Activated effector memory CD4-positive, alpha-beta T cell treated with anti-CD3 and anti-CD28 coated beads, Interleukin-2, amount 50 U/mL, for 16 hours (primary cell): ENCODE measurements around the gene PRSS36.
"Not testable (repeated sequence)": the region's sequence is repeated elsewhere in the genome, so short reads cannot be mapped to it uniquely, and the experiment has no call there.

Experiments used
- DNase-seq: peaks from one replicate; pipeline ENCODE4 v3.0.0-alpha.2; 2020

The PRSS36 gene

DNA sequence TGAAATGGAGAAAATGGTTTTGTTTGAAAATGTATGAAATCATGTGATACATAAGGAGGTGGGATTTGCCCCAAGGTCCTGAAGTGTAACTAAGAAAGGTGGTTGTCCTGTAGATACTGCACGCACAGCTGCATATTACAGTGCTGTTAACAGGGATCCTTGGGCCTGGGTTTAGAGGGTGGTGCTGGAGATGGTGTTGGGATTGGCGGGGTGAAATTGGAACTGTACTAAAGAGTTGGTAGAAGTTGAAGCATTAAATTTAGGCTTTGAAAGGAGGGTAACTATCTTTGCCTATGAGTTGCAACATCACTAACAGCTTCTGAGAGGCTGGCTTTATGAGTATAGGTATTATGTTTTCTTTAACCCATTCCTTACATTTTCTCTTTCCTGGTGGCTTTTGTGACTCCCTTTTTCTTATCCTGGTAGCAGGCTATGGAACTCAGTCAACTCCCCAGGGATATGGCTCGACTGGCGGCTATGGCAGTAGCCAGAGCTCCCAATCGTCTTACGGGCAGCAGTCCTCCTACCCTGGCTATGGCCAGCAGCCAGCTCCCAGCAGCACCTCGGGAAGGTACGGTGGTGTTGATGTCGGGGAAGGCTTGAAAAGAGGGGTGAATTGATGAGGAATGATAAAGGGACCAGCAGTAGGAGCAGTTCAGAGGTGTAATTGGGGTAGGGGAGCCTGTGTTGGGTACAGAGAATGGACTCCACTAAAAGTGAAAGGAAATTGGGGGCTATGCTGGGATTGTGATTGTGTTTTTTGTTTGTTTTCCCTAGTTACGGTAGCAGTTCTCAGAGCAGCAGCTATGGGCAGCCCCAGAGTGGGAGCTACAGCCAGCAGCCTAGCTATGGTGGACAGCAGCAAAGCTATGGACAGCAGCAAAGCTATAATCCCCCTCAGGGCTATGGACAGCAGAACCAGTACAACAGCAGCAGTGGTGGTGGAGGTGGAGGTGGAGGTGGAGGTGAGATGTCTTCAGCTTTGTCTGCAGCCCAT lies 33.9 kb upstream of the PRSS36 start:
- no peak for DNase-seq

DNA sequence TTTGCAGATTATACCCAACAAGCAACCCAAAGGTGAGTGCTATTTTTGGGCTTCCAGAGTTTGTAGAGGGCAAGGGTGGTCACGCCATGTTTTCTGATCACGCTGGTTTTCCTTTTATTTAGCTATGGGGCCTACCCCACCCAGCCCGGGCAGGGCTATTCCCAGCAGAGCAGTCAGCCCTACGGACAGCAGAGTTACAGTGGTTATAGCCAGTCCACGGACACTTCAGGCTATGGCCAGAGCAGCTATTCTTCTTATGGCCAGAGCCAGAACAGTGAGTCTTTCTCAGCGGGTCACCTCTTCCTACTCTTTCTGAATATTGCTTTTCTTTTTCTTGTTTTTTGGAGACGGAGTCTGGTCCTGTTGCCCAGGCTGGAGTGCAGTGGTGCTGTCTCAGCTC lies 32.5 kb upstream of the PRSS36 start:
- DNase-seq = no peak

DNA sequence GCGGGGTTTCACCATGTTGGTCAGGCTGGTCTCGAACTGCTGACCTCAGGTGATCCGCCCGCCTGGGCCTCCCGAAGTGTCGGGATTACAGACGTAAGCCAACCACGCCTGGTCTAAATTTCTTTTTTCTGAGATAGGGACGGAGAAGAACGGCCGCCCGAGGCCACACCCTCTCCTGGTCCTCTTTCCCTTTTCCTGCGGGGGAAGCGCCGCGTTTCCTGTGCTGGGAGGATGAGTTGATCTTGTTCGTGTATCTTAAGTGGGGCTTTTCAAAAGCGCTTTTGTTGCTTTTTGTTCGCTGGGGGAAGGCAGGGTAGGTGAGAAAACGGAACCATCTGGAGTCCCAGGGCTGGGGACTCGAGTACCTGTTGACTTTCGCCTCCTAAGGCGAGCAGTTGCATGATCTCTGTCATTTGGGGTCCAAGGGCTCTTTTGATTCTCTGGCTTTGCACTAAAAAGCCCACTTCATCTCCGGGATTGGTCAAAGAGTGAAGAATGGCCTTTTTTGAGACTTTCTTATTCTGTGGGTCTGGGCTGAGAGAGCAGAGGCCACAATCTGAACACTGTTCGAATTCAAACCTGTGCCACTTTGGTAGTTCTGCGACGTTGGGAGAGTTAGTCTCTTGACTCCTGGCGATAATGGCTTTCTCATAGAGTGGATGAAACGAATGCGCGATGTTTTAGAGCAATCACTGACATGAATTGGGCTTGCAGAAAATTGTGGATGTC lies 31.4 kb upstream of the PRSS36 start:
- peak; percentile 77 for DNase-seq

DNA sequence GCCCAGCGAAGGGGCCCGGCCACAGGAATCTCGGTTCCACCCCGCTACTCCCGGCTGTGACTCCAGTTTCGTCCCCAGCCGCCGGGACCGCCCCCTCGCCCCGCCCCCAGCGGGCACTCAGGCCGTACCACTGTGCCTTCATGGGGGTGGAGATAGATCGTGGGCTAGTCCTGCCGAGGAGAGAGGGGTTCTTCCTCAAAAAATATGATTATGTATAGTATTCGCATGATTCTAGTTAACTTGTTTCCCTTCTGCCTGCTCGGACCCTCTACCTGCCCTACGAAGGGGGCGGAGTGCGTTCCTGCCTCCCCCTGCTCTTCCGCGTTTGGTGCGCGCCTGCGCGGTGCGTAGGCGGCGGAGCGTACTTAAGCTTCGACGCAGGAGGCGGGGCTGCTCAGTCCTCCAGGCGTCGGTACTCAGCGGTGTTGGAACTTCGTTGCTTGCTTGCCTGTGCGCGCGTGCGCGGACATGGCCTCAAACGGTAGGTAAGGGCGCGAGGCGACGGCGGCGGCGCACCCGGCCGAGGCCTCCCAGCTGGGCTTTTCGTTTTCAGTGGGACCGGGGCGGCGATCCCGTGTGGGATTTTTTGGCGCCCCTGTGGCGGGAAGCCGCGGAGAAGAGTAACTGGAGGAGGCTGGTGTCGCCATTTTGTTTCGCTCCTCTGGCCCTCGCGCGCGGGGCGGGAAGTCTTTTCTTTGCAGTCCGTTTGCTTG lies 30.0 kb upstream of the PRSS36 start, which contains the start of gene FUS:
FUS (plus strand) TSS at position 393 of the 713 bp plus-strand sequence; CDS start at position 469, 76 bp downstream.
- peak; percentile 96 for DNase-seq

DNA sequence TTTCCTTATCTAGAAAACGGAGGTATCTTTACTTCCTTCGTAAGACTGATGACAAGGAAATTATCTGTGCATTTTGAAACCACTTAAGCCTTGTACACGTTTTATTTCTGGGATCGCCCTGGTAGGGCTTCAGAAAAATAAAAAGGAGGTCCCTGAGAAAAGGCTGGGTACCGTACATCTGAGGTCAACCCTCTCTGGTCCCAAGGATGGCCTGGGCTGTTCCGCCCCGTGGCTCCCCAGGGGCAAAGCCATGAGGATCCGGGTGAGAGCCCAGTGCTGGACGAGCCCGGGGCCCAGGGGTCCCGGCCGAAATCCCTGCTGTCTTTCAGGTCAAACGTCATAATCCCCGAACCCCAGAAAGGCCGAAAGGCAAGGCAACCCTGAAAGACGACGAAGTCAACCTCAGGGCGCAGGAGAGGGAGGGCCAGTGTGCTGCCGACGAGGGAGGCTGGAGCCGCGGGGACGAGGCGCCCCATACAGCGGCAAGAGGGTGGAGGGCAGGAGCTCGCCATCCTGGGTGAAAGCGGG lies 29.4 kb upstream of the PRSS36 start:
- DNase-seq = no peak

DNA sequence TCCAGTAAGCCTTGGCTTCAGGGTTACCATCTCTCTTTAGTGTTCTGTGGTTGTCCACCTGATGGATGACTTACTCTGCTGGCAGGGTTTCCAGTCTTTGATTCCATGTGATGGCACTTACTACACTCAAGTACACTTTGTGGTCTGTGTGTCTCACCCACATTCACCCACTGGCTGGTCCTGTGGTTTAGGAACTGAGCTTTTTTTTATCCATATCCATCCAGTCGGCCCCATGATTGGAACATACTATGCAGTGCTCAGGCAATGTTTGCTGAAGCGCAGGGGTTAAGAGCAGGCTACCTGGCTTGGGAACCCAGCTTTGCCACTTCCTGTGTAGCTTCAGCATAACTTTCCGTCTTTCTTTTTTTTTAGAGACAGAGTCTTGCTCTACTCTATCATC lies 27.3 kb upstream of the PRSS36 start:
- peak; percentile 77 for DNase-seq

DNA sequence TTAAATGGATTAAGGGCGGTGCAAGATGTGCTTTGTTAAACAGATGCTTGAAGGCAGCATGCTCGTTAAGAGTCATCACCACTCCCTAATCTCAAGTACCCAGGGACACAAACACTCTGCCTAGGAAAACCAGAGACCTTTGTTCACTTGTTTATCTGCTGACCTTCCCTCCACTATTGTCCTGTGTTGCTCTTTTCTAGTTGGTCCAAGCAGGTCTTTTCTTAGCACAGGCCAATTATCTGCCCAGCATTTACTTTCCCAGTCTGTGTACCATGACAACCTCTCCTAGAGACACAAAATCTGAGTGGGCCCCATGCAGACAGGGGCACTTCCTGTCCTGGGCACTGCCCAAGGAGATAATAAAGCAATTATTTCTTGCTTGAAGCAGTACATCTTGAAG lies 20.2 kb upstream of the PRSS36 start:
- not testable (repeated sequence) for DNase-seq

DNA sequence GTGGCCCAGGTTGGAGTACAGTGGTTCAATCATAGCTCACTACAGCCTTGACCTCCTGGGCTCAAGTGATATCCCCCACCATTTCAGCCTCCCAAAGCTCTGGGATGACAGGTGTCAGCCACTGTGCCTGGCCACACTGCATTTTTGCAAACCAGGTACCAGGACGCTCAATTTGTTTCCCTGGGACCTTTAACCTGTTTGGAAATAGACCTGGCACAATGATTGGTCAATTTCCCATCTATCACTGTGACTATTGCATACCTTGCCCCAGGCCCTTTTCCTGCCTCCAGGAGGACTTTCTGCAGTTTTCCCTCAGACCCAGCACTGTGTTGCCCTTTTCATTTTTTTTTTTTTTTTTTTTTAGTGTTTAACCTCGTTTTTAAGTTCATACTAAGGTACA lies 19.0 kb upstream of the PRSS36 start:
- no peak for DNase-seq

DNA sequence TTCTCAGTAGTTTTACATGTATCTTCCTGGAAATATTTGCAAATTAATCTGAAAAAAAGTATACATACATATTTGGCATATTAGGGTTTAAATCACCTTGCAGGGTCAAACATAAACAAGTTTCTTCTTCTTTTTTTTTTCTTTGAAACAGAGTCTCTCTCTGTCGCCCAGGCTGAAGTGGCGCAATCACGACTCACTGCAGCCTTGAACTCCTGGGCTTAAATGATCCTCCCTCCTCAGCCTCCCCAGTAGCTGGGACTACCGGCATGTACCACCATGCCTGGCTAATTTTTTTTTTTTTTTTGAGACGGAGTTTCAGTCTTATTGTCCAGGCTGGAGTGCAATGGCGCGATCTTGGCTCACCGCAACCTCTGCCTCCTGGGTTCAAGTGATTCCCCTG lies 17.4 kb upstream of the PRSS36 start:
- no peak for DNase-seq

DNA sequence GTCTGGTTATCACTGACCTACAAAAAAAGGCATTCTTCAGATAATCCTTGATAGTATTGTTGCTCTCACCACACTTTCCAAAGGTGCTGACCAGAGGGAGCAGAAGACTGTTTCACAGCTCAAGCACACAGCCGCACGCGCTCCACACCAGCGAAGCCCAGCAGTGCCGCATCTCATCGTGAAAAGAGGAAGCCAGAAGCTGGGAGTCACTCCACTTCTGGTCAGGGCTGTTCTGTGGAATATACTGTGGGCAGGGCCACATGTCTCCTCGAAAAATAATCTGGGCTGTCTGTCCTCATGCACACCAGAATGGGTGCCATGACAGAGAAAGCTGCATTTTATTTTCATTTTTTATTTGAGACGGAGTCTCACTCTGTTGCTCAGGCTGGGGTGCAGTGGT lies 7.3 kb upstream of the PRSS36 start:
- no peak for DNase-seq

DNA sequence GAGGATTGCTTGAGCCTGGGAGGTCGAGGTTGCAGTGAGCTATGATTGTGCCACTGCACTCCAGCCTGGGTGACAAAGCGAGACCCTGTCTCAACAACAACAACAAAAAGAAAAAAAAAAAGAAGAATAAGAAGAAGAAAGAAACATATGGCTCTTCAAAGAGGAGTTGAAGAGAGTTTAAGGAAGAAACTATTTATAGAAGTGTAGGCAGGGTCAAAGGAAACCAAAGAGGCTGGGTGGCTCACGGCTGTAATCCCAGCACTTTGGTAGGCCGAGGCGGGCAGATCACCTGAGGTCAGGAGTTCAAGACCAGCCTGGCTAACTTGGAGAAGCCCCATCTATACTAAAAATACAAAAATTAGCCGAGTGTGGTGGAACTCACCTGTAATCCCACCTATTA lies 1.1 kb upstream of the PRSS36 start:
- DNase-seq = not testable (repeated sequence)

DNA sequence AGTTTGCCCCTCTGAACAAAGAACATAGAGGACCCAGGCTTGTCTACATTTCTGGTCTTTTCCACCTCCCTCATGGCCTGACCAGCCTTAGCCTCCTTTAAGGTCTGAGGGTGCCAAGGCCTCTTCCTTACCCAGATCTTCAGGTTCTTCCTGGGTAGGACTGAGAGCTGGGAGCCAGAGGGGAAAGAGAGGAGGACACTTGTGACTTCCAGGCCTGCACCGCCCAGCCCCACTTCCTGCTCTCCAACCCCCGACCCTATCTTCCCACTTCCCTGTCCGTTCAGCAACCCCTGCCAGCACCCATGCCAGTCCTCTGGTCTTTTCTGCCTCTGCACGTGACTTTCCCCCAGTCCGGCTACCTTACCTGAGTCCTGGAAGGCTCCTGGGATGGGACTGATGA lies 534 bp downstream of the PRSS36 start:
- no peak for DNase-seq

DNA sequence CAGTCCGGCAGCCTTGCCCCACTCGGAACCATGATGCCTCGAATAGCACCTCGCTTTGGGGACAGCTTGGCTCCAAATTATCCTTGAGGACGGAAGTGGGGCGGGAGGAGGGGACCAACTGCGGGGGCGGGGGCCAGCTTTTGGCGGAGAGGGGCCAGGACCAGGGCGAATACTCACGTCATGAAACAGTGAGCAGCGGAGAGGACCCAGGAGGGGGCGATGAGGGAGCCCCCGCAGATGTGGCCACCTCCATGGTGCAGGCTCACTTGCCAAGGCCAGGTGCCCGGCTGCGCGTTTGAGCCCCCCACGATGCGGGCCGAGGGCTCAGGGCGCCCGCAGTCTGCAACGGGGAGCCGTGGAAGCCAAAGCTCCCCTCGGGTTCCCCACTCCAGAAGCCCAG lies 970 bp downstream of the PRSS36 start:
- no peak for DNase-seq

DNA sequence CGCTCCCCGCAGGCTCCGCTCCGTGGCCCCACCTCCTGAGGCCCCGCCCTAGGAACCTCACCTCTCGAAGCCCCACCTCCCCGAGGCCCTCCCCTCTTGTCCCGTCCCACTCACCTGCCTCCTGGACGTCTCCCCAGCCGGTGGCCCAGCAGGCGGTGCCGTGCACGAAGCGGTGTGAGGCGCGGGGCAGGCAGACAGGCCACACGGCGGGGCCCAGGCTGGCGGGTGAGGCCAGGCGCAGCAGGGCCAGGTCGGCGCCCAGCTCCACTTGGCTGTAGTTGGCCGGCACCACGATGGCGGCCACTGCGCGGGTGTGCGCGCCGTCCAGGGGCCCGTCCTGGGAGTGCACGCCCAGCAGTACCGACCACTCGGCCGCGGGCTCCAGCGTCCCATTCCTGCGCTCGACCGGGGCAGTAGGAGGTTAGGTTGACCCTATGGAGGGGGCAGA lies 1.6 kb downstream of the PRSS36 start:
- no peak for DNase-seq

DNA sequence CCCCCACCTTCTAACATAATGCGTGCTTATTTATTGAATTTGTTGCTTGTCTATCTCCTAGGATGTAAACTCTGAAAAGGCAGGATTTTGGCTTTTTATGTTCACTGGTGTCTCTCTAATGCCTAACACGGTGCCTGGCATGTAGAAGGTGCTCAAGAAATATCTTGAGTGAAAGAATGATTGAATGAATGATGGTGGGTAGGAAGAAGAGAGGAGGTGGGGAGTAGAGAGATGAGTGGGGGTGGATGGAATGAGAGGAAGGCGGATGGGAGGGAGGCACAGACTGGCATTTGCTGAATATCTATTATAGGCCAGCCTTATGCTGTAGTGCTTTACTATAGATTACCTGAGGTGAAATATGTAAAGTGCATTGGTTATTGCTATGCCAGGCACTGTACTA lies 2.3 kb downstream of the PRSS36 start:
- DNase-seq = no peak

DNA sequence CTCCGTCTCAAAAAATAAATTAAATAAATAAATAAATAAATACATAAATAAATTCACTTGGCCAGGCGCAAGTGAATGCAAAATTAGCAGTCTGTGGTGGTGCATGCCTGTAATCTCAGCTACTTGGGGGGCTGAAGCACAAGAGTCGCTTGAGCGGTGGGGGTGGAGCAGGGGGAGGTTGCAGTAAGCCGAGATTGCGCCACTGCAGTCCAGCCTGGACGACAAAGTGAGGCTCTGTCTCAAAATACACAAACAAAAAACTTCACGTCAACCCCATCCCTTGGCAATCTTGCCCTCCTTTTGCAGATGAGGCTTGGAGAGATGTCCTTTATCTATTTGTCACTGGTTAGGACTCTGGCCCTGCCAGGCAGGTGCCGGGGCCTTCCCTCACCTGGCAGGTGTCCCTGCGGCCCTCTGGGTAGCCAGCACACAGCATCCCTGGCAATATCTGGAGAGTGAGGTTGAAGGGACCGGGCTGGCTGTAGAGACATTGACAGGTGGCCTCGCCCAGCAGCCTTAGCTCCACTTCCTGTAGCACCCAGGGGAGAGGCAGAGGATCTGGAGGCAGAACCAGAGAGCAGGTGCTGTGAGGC lies 4.4 kb downstream of the PRSS36 start:
- no peak for DNase-seq

DNA sequence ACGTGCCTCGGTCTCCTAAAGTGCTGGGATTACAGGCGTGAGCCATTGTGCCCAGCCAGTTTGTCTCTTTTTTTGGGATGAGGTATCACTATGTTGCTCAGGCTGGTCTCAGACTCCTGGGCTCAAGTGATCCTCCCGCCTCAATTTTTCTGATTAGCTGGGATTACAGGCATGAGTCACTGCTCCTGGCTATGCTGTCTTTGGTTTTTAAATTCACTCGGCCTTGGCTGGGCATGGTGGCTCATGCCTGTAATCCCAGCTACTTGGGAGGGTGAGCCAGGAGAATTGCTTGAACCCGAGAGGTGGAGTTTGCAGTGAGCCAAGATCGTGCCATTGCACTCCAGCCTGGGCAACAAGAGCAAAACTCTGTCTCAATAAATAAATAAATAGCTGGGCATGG lies 5.4 kb downstream of the PRSS36 start:
- not testable (repeated sequence) for DNase-seq

DNA sequence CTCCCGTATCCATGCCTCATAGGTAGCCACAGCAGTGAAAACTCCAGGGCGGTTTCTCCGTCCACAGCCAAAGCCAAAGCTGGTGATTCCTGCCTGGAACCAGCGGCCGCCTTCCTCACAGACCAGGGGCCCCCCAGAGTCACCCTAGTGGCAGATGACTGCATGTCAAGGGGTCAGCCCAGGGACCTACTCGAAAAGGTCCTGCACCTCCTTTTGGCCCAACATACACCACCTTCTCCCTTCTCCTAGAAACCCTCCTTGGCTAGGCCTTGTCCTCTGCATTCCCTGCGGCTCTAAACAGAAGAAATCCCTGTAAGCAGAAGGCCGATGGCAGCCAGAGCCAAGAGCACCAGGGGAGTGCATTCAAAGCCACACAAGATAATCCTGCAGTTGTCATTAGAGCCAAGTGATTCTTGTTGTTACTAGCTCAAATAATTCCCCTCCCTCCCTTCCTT lies 6.1 kb downstream of the PRSS36 start:
- DNase-seq = no peak

DNA sequence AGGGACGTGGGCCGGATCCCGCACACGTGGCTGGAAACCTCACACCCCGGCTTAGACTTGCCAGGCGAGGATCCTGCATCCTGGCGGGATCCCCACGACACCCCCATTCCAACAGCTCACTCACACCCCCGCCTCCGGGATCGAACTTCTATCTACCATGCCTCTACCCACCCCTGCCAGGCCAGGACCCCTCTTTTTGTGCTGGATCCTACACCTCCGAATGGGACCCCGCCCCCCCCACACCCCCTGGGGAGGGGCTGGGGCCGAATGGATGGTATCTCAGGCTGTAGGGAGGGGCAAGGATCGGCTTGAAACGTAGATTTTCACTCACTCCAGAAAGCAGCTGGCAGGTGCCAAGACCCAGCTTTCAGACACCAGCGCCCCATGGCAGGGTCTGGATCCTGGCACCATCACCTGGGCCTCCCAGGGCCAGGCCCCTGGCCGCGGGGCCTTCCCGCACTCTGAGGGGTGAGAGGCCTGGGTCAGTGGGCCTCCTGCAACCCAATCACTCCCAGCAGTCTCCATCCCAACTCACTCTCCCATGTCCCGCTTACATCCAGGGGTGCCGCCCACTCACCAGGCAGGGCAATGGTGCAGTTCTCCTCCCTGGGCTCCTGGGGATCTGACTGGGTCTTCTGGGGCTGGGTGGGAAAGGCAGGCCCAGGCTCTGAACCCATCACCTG lies 6.7 kb downstream of the PRSS36 start:
- DNase-seq = no peak

DNA sequence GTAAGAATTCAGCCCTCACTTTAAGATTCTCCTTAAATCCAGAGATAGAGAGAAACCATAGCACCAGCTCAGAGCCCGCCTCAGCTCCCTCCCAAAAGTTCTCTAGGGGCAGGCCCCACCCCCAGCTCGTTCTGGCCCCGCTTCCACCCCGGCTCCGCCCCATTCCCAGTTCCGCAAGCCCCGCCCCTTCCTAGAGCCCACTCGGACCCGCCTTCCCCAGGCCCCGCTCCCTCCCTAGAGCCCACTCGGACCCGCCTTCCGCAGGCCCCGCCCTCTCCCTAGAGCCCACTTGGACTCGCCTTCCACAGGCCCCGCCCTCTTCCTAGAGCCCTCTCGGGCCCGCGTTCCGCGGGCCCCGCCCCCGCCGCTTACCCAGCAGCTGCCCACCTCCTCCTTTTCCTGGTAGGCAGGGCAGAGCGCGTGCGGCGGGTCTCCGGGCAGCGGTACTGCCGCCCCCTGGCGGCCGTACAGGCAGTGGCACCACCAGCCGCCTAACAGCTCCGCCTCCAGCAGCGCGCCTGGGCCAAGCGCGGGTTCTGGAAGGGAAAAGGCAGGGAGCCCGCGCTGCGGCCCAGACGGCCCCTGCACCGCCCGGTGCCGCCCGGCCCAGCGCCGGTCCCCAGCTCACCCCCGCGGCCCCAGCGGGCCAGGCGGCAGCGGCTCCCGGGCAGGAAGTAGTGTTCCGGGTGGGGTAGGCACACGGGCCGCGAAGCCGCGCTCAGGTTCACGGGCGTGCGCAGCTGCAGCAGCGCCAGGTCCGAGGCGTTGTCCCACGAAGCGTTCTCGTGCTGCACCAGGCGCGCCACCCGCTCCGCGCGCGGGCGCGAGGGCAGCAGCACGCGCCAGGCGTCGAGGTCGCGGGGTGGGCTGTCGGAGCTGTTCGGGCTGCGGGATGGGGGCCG lies 7.5 kb downstream of the PRSS36 start:
- DNase-seq = peak; percentile 98
